Trophoblast cell (in vitro differentiated cells and primary cell): ENCODE data around the gene RAD51B.

ENCODE experiments used
- DNase-seq, 2 donors: peaks; one replicate each; pipeline ENCODE4 v3.0.0-alpha.2; 2016
- H2AFZ ChIP-seq: 2 replicates; pipeline ENCODE4 v1.6.1; 2013; ENCODE audit warnings: low read length, moderate library complexity, mild to moderate bottlenecking; ENCODE audit not compliant: insufficient read depth, poor library complexity
- H2AK5ac ChIP-seq: 2 replicates; pipeline ENCODE4 v1.6.1; 2013; ENCODE audit warnings: mild to moderate bottlenecking, low read length
- H2BK120ac ChIP-seq: 2 replicates; pipeline ENCODE4 v1.6.1; 2013; ENCODE audit warnings: low read length, mild to moderate bottlenecking, moderate library complexity; ENCODE audit not compliant: insufficient read depth, poor library complexity
- H2BK12ac ChIP-seq: 2 replicates; pipeline ENCODE4 v1.6.1; 2013; ENCODE audit warnings: mild to moderate bottlenecking, low read length, moderate library complexity
- H2BK5ac ChIP-seq: 2 replicates; pipeline ENCODE4 v1.6.1; 2013; ENCODE audit warnings: low read length, low read depth, moderate library complexity, mild to moderate bottlenecking; ENCODE audit not compliant: poor library complexity
- H3K14ac ChIP-seq: 2 replicates; pipeline ENCODE4 v1.6.1; 2013; ENCODE audit warnings: mild to moderate bottlenecking, low read length
- H3K18ac ChIP-seq: 2 replicates; pipeline ENCODE4 v1.6.1; 2013; ENCODE audit warnings: mild to moderate bottlenecking, low read length
- H3K23ac ChIP-seq: 2 replicates; pipeline ENCODE4 v1.6.1; 2013; ENCODE audit warnings: low read length
- H3K27ac ChIP-seq: 2 replicates; pipeline ENCODE4 v1.5.1; 2013; ENCODE audit warnings: low read depth, mild to moderate bottlenecking, inconsistent platforms, low read length, moderate library complexity
- H3K27me3 ChIP-seq: 2 replicates; pipeline ENCODE4 v1.6.1; 2013; ENCODE audit warnings: inconsistent platforms, mild to moderate bottlenecking, low read length, moderate library complexity; ENCODE audit not compliant: insufficient read depth
- H3K36me3 ChIP-seq, 2 experiments: 1 replicate in 1 of 2; 2 replicates in 1 of 2; pipeline ENCODE4 v1.6.1; 2013; ENCODE audit warnings: low read length in 2 of 2, mild to moderate bottlenecking in 2 of 2, moderate library complexity in 1 of 2; ENCODE audit not compliant: insufficient read depth in 2 of 2, control insufficient read depth in 1 of 2
- H3K4ac ChIP-seq: 2 replicates; pipeline ENCODE4 v1.6.1; 2013; ENCODE audit warnings: low read depth, mild to moderate bottlenecking, low read length, moderate library complexity
- H3K4me1 ChIP-seq, 2 experiments: 1 replicate in 1 of 2; 2 replicates in 1 of 2; pipeline ENCODE4 v1.6.1; 2013; ENCODE audit warnings: low read length in 2 of 2, mild to moderate bottlenecking in 2 of 2, moderate library complexity in 1 of 2; ENCODE audit not compliant: insufficient read depth in 2 of 2, control insufficient read depth in 1 of 2
- H3K4me2 ChIP-seq: 2 replicates; pipeline ENCODE4 v1.6.1; 2013; ENCODE audit warnings: inconsistent platforms, mild to moderate bottlenecking, low read length, moderate library complexity
- H3K4me3 ChIP-seq: 2 replicates; pipeline ENCODE4 v1.5.1; 2013; ENCODE audit warnings: mild to moderate bottlenecking, low read depth, low read length, inconsistent platforms
- H3K79me1 ChIP-seq: one replicate; pipeline ENCODE4 v1.6.1; 2013; ENCODE audit warnings: low read length
- H3K79me2 ChIP-seq: 2 replicates; pipeline ENCODE4 v1.6.1; 2013; ENCODE audit warnings: low read length, mild to moderate bottlenecking; ENCODE audit not compliant: control insufficient read depth, insufficient read depth, poor library complexity
- H3K9ac ChIP-seq: 2 replicates; pipeline ENCODE4 v1.6.1; 2013; ENCODE audit warnings: mild to moderate bottlenecking, low read length
- H3K9me3 ChIP-seq: 2 replicates; pipeline ENCODE4 v1.6.1; 2013; ENCODE audit warnings: low read depth, mild to moderate bottlenecking, control low read depth, inconsistent platforms, low read length; ENCODE audit not compliant: insufficient read depth
- H4K12ac ChIP-seq: 2 replicates; pipeline ENCODE4 v1.6.1; 2013; ENCODE audit warnings: low read depth, mild to moderate bottlenecking, low read length, moderate library complexity
- H4K8ac ChIP-seq: 2 replicates; pipeline ENCODE4 v1.6.1; 2013; ENCODE audit warnings: low read depth, mild to moderate bottlenecking, low read length, moderate library complexity
- H4K91ac ChIP-seq: one replicate; pipeline ENCODE4 v1.6.1; 2013; ENCODE audit warnings: low read depth, mild to moderate bottlenecking, low read length, moderate library complexity
- WGBS: extraction: QIAGEN DNeasy Blood & Tissue Kit; methylation state at CpG from one replicate; pipeline ENCODE4 v1.1.7; 2013; ENCODE audit warnings: missing lambda C conversion rate; ENCODE audit not compliant: insufficient read length, insufficient coverage; ENCODE audit errors: extremely low coverage; 5-methylcytosine and 5-hydroxymethylcytosine counted together

RAD51B gene

DNA sequence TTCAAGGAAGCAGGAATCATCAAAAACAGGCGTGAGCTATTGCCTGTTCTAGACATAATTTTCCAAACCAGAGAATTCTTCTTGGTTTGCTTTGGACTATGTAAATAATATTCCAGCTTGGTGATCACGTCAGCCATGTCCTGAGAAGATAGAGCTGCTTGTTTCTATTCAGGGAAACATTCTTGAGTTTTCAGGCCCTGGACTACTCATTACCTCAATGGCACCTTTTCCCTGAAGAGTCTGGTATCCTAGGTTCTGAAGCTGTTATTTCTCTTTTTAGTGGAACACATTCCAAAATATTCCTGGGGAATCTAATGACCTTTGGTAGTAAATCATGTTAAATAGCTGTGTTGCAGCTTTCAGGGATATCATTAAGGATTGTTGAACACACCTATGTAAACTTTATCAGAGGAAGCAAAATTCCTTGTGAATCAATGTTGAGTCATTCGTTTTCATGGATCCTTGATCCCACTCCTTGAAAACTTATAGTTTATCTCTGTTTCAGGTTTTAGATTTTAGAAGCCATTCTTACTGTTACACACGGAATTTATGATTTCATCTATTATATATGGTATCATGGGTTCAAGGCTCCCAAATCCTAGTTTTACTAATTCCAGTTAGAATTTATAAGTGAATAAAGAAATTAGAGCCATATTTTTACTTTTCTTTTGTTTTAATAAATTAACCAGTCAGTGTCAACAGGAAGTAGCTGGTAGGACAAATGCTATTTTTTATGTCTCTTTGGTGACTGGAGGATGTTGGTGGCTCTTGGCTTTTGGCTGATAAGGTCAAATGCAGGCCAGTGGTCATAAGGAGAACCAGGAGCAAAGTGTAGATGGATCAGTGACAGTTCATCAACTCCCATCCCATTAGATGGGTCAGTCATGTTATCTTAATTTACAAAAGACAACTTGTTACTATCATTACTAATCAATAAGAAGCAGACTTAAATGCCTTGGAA, 593.2 kb downstream of the RAD51B start:
- Histone ChIP-seq H3K79me1 (peaks cover 7% of the 10 kb centered on the region), H3K27ac (no peak overlapping the region), H4K91ac (no peak overlapping the region), H3K9me3 (no peaks in the 10 kb centered on the region), H4K12ac (no peak overlapping the region), H2BK5ac (no peak overlapping the region), H3K4me3 (no peak overlapping the region), H3K27me3 (no peaks in the 10 kb centered on the region), H3K79me2 (no peaks in the 10 kb centered on the region), H3K4me2 (no peak overlapping the region), H3K9ac (no peak overlapping the region), H2BK120ac (no peak overlapping the region), H3K36me3 (no peaks in the 10 kb centered on the region), H2AK5ac (no peak overlapping the region), H3K14ac (no peak overlapping the region), H3K18ac (no peak overlapping the region), H3K4me1 (peaks cover 2 to 3% of the 10 kb centered on the region in 2 experiments), H3K4ac (no peak overlapping the region), H2BK12ac (no peak overlapping the region), H4K8ac (no peak overlapping the region), H2AFZ (no peak overlapping the region), H3K23ac (no peak overlapping the region)
- WGBS: no CpG with 5 or more reads among the region's 4 CpGs
- DNase-seq: no peak

DNA sequence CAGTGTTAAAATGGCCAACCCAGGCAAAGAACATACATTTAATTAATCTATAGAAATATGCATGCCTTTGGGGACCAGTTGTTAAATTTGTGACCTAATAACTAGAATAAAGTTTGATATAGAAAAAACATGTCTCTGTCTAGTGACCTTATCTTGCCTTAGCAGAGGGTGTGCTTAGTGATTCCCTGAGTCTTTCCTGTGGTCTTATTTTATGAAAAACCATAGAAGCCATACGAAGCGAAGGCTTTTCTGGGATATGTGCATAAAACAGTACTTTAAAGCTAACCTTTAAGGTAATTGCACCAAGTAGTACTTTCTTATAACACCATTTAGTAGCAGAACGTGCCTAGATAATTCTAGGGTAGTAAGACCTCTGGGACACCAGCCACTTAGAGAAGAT, 593.9 kb downstream of the RAD51B start:
- Histone ChIP-seq H2BK12ac (no peak overlapping the region), H2BK5ac (no peak overlapping the region), H3K4me1 (peaks cover 0 to 2% of the 10 kb centered on the region in 2 experiments), H3K14ac (no peak overlapping the region), H3K79me2 (no peaks in the 10 kb centered on the region), H3K23ac (no peak overlapping the region), H3K4me3 (no peak overlapping the region), H3K9me3 (no peaks in the 10 kb centered on the region), H3K79me1 (peaks cover 6% of the 10 kb centered on the region), H2AFZ (no peak overlapping the region), H4K8ac (no peak overlapping the region), H2BK120ac (no peak overlapping the region), H3K9ac (no peak overlapping the region), H3K36me3 (no peaks in the 10 kb centered on the region), H3K18ac (no peak overlapping the region), H3K27me3 (no peaks in the 10 kb centered on the region), H4K91ac (no peak overlapping the region), H3K4ac (no peak overlapping the region), H3K4me2 (no peak overlapping the region), H4K12ac (no peak overlapping the region), H2AK5ac (no peak overlapping the region), H3K27ac (no peak overlapping the region)
- DNase-seq: no peak
- WGBS: no CpG with 5 or more reads among the region's 3 CpGs

DNA sequence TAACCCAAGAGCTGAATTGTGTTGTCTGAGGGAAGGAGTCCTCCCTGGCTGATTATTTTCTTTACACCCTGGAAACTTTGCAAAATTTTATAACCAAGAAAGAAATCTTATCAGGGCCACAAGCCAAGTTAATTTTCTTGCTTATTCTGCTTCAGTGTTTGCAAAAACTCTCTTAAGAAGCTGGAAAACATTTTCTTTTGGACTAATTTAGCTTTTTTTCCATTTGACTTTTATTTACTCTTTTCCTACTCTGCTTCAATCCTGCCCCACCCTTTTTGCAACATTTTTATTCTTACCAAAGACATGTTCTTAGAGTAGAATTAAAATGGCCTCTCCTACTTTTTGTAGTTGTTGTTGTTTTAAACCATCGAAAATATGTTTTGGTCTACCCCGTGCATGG, 594.5 kb downstream of the RAD51B start:
- no peak overlapping the region for H3K27ac ChIP-seq
- no peak overlapping the region for H3K18ac ChIP-seq
- no peak overlapping the region for H2AK5ac ChIP-seq
- H3K79me2 ChIP-seq: no peaks in the 10 kb centered on the region
- H3K4me2 ChIP-seq: no peak overlapping the region
- WGBS: no CpG with 5 or more reads among the region's 2 CpGs
- no peaks in the 10 kb centered on the region for H3K27me3 ChIP-seq
- no peak overlapping the region for H3K23ac ChIP-seq
- H4K8ac ChIP-seq: no peak overlapping the region
- no peak overlapping the region for H3K9ac ChIP-seq
- no peak overlapping the region for H2AFZ ChIP-seq
- no peak for DNase-seq
- H3K9me3 ChIP-seq: no peaks in the 10 kb centered on the region
- peaks cover 2% of the 10 kb centered on the region in 2 experiments for H3K4me1 ChIP-seq
- no peak overlapping the region for H2BK12ac ChIP-seq
- H3K4ac ChIP-seq: no peak overlapping the region
- no peaks in the 10 kb centered on the region for H3K36me3 ChIP-seq
- H4K91ac ChIP-seq: no peak overlapping the region
- H3K79me1 ChIP-seq: peaks cover 8% of the 10 kb centered on the region
- H2BK120ac ChIP-seq: no peak overlapping the region
- no peak overlapping the region for H3K14ac ChIP-seq
- no peak overlapping the region for H4K12ac ChIP-seq
- H2BK5ac ChIP-seq: no peak overlapping the region
- H3K4me3 ChIP-seq: no peak overlapping the region

DNA sequence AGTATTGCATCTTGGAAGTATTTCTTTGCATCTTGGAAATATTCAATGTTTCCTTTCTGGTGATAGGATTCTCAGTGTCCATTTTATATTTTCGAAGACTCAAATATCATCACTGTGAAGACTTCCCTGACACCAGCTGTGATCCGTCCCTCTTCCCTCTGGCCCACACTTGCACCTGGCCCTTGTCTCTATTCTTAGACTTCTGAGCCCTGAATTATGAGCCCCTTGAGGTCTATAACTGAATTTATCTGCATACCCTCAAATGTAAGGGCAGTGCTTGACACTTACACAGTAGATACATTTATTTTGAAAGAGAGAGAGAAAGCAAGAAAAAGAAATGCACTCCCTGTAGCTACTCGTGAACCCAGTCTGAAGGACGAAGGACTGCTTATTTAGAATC, 596.6 kb downstream of the RAD51B start:
- Histone ChIP-seq H3K36me3 (no peaks in the 10 kb centered on the region), H3K9me3 (no peaks in the 10 kb centered on the region)

More for the DNA sequence above, 596.6 kb downstream of the RAD51B start:
- Histone ChIP-seq H4K8ac (no peak overlapping the region), H3K79me1 (peaks cover 3% of the 10 kb centered on the region), H3K4me3 (no peak overlapping the region), H3K23ac (no peak overlapping the region), H3K9ac (no peak overlapping the region), H3K4me1 (peaks cover 0 to 2% of the 10 kb centered on the region in 2 experiments), H3K4ac (no peak overlapping the region), H4K91ac (no peak overlapping the region), H2BK120ac (no peak overlapping the region), H3K14ac (no peak overlapping the region), H3K18ac (no peak overlapping the region), H3K27ac (no peak overlapping the region), H2AFZ (no peak overlapping the region), H4K12ac (no peak overlapping the region), H3K27me3 (no peaks in the 10 kb centered on the region), H3K4me2 (no peak overlapping the region), H2AK5ac (no peak overlapping the region), H2BK5ac (no peak overlapping the region), H3K79me2 (no peaks in the 10 kb centered on the region), H2BK12ac (no peak overlapping the region)
- WGBS: no CpG with 5 or more reads among the region's 4 CpGs
- no peak for DNase-seq
